Lower leg skin (tissue), 3 donors: Measurements from ENCODE around the gene CX3CR1.

Experiments
- POLR2A ChIP-seq, 2 donors: fragments of 450-650 bp; IDR thresholded peaks; one replicate each; pipeline ENCODE4 v1.6.1; 2016 to 2017; ENCODE audit warnings: antibody characterized with exemption in 2 of 2, mild to moderate bottlenecking in 1 of 2, moderate library complexity in 1 of 2
- TF ChIP-seq, protein P1 (sequence below), 3 donors: fragments of 450-650 bp; IDR thresholded peaks; one replicate each; pipeline ENCODE4 v1.5.1; 2016; ENCODE audit warnings: antibody characterized with exemption in 3 of 3, mild to moderate bottlenecking in 3 of 3, moderate library complexity in 2 of 3

DNA sequence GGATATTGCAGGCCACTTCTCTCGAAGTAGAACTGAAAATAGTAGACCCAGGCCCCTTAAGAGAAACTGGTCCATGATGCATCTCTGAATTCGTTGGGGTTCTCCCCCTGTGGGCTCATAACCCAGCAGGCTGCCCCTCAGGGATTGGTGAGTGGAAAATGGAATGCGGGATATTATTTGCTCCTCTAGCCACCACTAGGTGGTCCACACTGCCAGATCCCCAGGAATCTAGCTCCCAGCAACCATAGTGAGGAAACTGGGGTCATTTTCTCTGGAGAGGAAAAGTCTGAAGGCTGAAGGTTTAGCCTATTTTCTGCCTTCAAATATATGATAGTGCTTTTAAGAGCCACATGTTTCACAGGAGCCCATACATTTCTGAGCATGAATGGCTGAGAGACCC is 6.7 kb downstream of the CX3CR1 start:
- TF ChIP-seq, protein P1, sequence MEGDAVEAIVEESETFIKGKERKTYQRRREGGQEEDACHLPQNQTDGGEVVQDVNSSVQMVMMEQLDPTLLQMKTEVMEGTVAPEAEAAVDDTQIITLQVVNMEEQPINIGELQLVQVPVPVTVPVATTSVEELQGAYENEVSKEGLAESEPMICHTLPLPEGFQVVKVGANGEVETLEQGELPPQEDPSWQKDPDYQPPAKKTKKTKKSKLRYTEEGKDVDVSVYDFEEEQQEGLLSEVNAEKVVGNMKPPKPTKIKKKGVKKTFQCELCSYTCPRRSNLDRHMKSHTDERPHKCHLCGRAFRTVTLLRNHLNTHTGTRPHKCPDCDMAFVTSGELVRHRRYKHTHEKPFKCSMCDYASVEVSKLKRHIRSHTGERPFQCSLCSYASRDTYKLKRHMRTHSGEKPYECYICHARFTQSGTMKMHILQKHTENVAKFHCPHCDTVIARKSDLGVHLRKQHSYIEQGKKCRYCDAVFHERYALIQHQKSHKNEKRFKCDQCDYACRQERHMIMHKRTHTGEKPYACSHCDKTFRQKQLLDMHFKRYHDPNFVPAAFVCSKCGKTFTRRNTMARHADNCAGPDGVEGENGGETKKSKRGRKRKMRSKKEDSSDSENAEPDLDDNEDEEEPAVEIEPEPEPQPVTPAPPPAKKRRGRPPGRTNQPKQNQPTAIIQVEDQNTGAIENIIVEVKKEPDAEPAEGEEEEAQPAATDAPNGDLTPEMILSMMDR (IDR thresholded peaks at IDR 0.05): no peak
- TF ChIP-seq POLR2A (IDR thresholded peaks at IDR 0.05): no peak
